GM10266 (cell line): ENCODE results near the gene STAM2.
"Not testable (repeated sequence)": the region's sequence is repeated elsewhere in the genome, so short reads cannot be mapped to it uniquely, and the experiment has no call there.

ENCODE experiments used
- DNase-seq: peaks from one replicate; pipeline ENCODE4 v3.0.0; 2012; ENCODE audit errors: extremely low spot score
- CTCF ChIP-seq: IDR thresholded peaks from 2 replicates; pipeline ENCODE4 v1.5.1; 2012; ENCODE audit warnings: mild to moderate bottlenecking, low read depth; ENCODE audit not compliant: control insufficient read depth, insufficient read depth; ENCODE audit errors: missing control alignments

Gene STAM2

GRCh38 chr2:152167065-152167464, 8.5 kb downstream of the STAM2 start:
- TF ChIP-seq CTCF, result no peak
- no peak for DNase-seq

DNA sequence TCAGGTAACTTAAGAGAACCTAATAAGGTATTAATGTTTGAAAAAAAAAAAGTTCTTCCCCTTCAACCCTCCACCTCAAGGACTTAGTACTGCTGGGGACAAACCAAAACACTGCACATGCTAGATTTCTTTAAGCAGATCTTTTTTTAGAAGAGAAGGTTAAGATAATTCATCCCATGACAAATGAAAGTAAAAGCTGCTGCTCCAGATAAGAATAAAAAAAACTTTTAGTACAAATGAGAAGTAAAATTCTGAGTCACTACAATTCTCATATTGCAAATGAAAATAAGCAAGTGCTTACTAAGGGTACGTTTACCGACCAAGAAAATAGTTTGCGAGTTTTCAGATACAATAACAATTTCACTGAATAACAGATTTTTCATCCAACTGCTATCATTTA, 8.9 kb downstream of the STAM2 start:
- peak; percentile 71 for DNase-seq
- TF ChIP-seq CTCF, result no peak

GRCh38 chr2:152165780-152166179, 9.8 kb downstream of the STAM2 start:
- no peak for DNase-seq
- TF ChIP-seq CTCF, result no peak

- TF ChIP-seq CTCF, result no peak
- no peak for DNase-seq
Measured at GRCh38 chr2:152165306-152165705, 10.3 kb downstream of the STAM2 start.

DNA sequence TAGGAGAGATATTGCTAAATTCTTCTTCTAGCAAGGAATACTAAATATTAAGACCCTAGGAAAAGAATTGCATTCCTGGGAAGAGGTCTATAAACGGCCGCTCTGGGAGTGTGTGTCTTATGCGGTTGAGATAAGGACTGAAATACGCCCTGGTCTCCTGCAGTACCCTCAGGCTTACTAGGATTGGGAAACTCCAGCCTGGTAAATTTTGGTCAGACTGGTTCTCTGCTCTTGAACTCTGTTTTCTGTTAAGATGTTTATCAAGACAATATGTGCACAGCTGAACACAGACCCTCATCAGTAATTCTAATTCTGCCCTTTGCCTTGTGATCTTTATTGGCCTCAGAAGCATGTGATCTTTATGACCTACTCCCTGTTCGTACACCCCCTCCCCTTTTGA, 11.9 kb downstream of the STAM2 start:
- DNase-seq, result not testable (repeated sequence)

DNA sequence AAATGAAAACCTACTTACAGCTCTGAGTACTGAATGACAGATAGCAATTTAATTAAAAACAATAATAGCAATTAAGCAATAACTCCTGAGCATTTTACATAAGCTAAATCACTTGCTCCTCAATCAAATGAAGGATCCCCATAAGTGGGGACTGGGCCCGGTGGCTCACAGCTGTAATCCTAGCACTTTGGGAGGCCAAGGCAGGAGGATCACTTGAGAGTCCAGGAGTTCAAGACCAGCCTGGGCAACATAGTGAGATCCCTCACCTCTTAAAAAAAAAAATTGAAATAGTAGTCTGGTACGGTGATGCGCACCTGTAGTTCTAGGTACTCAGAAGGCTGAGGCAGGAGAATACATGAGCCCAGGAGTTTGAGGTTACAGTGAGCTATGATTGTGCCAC, 13.4 kb downstream of the STAM2 start:
- DNase-seq, result no peak
- TF ChIP-seq CTCF, result no peak

DNA sequence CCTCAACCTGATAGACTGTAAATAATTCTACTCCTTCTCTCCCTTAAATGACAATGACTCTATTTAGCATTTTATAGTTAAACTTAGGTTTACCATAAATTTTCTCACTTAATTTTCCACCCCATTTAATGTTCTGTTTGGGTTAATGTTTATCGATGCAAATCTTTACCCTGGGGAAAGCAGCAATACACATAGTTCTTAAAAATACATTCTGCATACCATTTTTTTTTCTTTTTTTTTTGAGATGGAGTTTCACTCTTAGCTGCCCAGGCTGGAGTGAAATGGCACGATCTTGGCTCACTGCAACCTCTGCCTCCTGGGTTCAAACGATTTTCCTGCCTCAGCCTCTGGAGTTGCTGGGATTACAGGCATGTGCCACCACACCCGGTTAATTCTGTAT, 14.0 kb downstream of the STAM2 start:
- no peak for TF ChIP-seq CTCF

GRCh38 chr2:152160378-152160777, 15.2 kb downstream of the STAM2 start:
- DNase-seq, result not testable (repeated sequence)

More for the DNA sequence above, 14.0 kb downstream of the STAM2 start:
- no peak for DNase-seq
